Transverse colon (tissue), 3 donors: ENCODE measurements around the gene PDE9A.

Experiments
- POLR2A ChIP-seq: fragments of 450-650 bp; IDR thresholded peaks from one replicate; pipeline ENCODE4 v1.6.1; 2016; ENCODE audit warnings: antibody characterized with exemption, mild to moderate bottlenecking, moderate library complexity
- TF ChIP-seq, protein P1 (sequence below), 5 experiments: fragments of 200-600 bp in 3 of 5; fragments of 450-650 bp in 2 of 5; sonication (generic) in 3 of 5; IDR thresholded peaks; 1 replicate in 2 of 5; 2 replicates in 3 of 5; pipeline ENCODE4 v1.5.1; 2016 to 2017; ENCODE audit warnings: antibody characterized with exemption in 5 of 5, inconsistent platforms in 3 of 5, mild to moderate bottlenecking in 2 of 5, moderate library complexity in 1 of 5

DNA sequence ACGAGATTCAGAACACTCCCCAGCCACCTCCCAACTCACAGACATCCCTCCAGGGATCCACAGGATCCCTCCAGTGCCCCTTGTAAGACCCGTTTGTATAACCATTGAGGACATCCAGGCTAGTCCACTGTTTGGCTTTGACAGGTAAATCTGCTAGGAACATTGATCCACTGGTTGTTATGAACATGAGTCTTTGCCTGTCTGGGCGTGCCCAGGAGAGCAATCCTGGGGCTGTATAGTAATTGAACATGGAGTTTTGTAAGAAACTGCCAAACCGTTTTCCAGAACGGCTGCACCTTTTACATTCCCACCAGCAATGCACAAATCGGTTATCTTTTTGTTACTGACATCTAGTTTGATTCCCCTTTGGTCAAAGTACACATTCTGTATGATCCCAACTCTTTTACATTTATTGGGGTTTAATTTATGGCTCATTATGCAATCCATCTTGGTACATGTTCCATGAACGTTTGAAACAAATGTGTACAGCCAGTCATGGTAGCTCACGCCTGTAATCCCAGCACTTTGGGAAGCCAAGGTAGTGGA, 137.2 kb downstream of the PDE9A start:
- TF ChIP-seq, protein P1, sequence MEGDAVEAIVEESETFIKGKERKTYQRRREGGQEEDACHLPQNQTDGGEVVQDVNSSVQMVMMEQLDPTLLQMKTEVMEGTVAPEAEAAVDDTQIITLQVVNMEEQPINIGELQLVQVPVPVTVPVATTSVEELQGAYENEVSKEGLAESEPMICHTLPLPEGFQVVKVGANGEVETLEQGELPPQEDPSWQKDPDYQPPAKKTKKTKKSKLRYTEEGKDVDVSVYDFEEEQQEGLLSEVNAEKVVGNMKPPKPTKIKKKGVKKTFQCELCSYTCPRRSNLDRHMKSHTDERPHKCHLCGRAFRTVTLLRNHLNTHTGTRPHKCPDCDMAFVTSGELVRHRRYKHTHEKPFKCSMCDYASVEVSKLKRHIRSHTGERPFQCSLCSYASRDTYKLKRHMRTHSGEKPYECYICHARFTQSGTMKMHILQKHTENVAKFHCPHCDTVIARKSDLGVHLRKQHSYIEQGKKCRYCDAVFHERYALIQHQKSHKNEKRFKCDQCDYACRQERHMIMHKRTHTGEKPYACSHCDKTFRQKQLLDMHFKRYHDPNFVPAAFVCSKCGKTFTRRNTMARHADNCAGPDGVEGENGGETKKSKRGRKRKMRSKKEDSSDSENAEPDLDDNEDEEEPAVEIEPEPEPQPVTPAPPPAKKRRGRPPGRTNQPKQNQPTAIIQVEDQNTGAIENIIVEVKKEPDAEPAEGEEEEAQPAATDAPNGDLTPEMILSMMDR (IDR thresholded peaks at IDR 0.05): no peak
- no peak for TF ChIP-seq POLR2A
